Measurements from ENCODE around the gene SPTLC3.

Gene SPTLC3

GRCh38 chr20:13166437-13166836, 157.7 kb downstream of the SPTLC3 start:
- Histone ChIP-seq H3K27me3 (ENCODE audit: control insufficient read depth in 5 of 5, insufficient read depth in 4 of 5, low read length in 5 of 5) (no peaks in the 10 kb centered on the region), H3K9me3 (ENCODE audit: control insufficient read depth in 5 of 5, low read length in 5 of 5) (no peaks in the 10 kb centered on the region), H3K4me1 (ENCODE audit: control insufficient read depth in 5 of 5, insufficient read depth in 5 of 5, low read length in 5 of 5) (no peaks in the 10 kb centered on the region), H3K27ac (ENCODE audit: low read depth, low read length) (no peak overlapping the region), H3K36me3 (ENCODE audit: control insufficient read depth in 5 of 5, insufficient read depth in 5 of 5, low read length in 5 of 5) (peaks cover 0 to 12% (median 6%) of the 10 kb centered on the region in 5 donors), H3K9ac (ENCODE audit: low read length in 5 of 5) (no peak overlapping the region), H3K4me3 (ENCODE audit: low read depth in 1 of 5, low read length in 5 of 5) (no peak overlapping the region)

GRCh38 chr20:13169086-13169485, 160.3 kb downstream of the SPTLC3 start:
- Histone ChIP-seq H3K9ac (ENCODE audit: low read length in 5 of 5) (no peak overlapping the region), H3K9me3 (ENCODE audit: control insufficient read depth in 5 of 5, low read length in 5 of 5) (peaks cover 0 to 4% (median 0%) of the 10 kb centered on the region in 5 donors), H3K27me3 (ENCODE audit: control insufficient read depth in 5 of 5, insufficient read depth in 4 of 5, low read length in 5 of 5) (no peaks in the 10 kb centered on the region), H3K27ac (ENCODE audit: low read depth, low read length) (no peak overlapping the region), H3K4me1 (ENCODE audit: control insufficient read depth in 5 of 5, insufficient read depth in 5 of 5, low read length in 5 of 5) (no peaks in the 10 kb centered on the region), H3K4me3 (ENCODE audit: low read depth in 1 of 5, low read length in 5 of 5) (no peak overlapping the region), H3K36me3 (ENCODE audit: control insufficient read depth in 5 of 5, insufficient read depth in 5 of 5, low read length in 5 of 5) (peaks cover 0 to 8% (median 0%) of the 10 kb centered on the region in 5 donors)

- Histone ChIP-seq H3K36me3 (ENCODE audit: control insufficient read depth in 5 of 5, insufficient read depth in 5 of 5, low read length in 5 of 5) (peaks cover 0 to 3% (median 0%) of the 10 kb centered on the region in 5 donors), H3K27ac (ENCODE audit: low read depth, low read length) (no peak overlapping the region), H3K27me3 (ENCODE audit: control insufficient read depth in 5 of 5, insufficient read depth in 4 of 5, low read length in 5 of 5) (no peaks in the 10 kb centered on the region), H3K9me3 (ENCODE audit: control insufficient read depth in 5 of 5, low read length in 5 of 5) (peaks cover 0 to 4% (median 0%) of the 10 kb centered on the region in 5 donors), H3K9ac (ENCODE audit: low read length in 5 of 5) (no peak overlapping the region), H3K4me3 (ENCODE audit: low read depth in 1 of 5, low read length in 5 of 5) (no peak overlapping the region), H3K4me1 (ENCODE audit: control insufficient read depth in 5 of 5, insufficient read depth in 5 of 5, low read length in 5 of 5) (no peaks in the 10 kb centered on the region)
Observed at GRCh38 chr20:13170771-13171170, 162.0 kb downstream of the SPTLC3 start.

GRCh38 chr20:13173201-13173600, 164.4 kb downstream of the SPTLC3 start:
- Histone ChIP-seq H3K27me3 (ENCODE audit: control insufficient read depth in 5 of 5, insufficient read depth in 4 of 5, low read length in 5 of 5) (no peaks in the 10 kb centered on the region), H3K4me3 (ENCODE audit: low read depth in 1 of 5, low read length in 5 of 5) (no peak overlapping the region), H3K9ac (ENCODE audit: low read length in 5 of 5) (no peak overlapping the region), H3K4me1 (ENCODE audit: control insufficient read depth in 5 of 5, insufficient read depth in 5 of 5, low read length in 5 of 5) (no peaks in the 10 kb centered on the region), H3K9me3 (ENCODE audit: control insufficient read depth in 5 of 5, low read length in 5 of 5) (peaks cover 0 to 7% (median 0%) of the 10 kb centered on the region in 5 donors), H3K27ac (ENCODE audit: low read depth, low read length) (no peak overlapping the region), H3K36me3 (ENCODE audit: control insufficient read depth in 5 of 5, insufficient read depth in 5 of 5, low read length in 5 of 5) (no peaks in the 10 kb centered on the region)

- H3K27me3 ChIP-seq (ENCODE audit: control insufficient read depth in 5 of 5, insufficient read depth in 4 of 5, low read length in 5 of 5): no peaks in the 10 kb centered on the region
- no peaks in the 10 kb centered on the region for H3K36me3 ChIP-seq (ENCODE audit: control insufficient read depth in 5 of 5, insufficient read depth in 5 of 5, low read length in 5 of 5)
- H3K27ac ChIP-seq (ENCODE audit: low read depth, low read length): no peak overlapping the region
- peaks cover 0 to 7% (median 0%) of the 10 kb centered on the region in 5 donors for H3K9me3 ChIP-seq (ENCODE audit: control insufficient read depth in 5 of 5, low read length in 5 of 5)
- H3K4me3 ChIP-seq (ENCODE audit: low read depth in 1 of 5, low read length in 5 of 5): no peak overlapping the region
- no peaks in the 10 kb centered on the region for H3K4me1 ChIP-seq (ENCODE audit: control insufficient read depth in 5 of 5, insufficient read depth in 5 of 5, low read length in 5 of 5)
- H3K9ac ChIP-seq (ENCODE audit: low read length in 5 of 5): no peak overlapping the region
Observed at GRCh38 chr20:13174402-13174801, 165.6 kb downstream of the SPTLC3 start.

- Histone ChIP-seq H3K27ac (ENCODE audit: low read depth, low read length) (no peak overlapping the region), H3K9ac (ENCODE audit: low read length in 5 of 5) (no peak overlapping the region), H3K27me3 (ENCODE audit: control insufficient read depth in 5 of 5, insufficient read depth in 4 of 5, low read length in 5 of 5) (peaks cover 0 to 4% (median 0%) of the 10 kb centered on the region in 5 donors), H3K4me1 (ENCODE audit: control insufficient read depth in 5 of 5, insufficient read depth in 5 of 5, low read length in 5 of 5) (no peaks in the 10 kb centered on the region), H3K36me3 (ENCODE audit: control insufficient read depth in 5 of 5, insufficient read depth in 5 of 5, low read length in 5 of 5) (no peaks in the 10 kb centered on the region), H3K9me3 (ENCODE audit: control insufficient read depth in 5 of 5, low read length in 5 of 5) (no peaks in the 10 kb centered on the region), H3K4me3 (ENCODE audit: low read depth in 1 of 5, low read length in 5 of 5) (no peak overlapping the region)
Observed at GRCh38 chr20:13180986-13181889, 172.5 kb downstream of the SPTLC3 start.

- H3K27ac ChIP-seq (ENCODE audit: low read depth, low read length): no peak overlapping the region
- H3K36me3 ChIP-seq (ENCODE audit: control insufficient read depth in 5 of 5, insufficient read depth in 5 of 5, low read length in 5 of 5): no peaks in the 10 kb centered on the region
- peaks cover 0 to 4% (median 0%) of the 10 kb centered on the region in 5 donors for H3K27me3 ChIP-seq (ENCODE audit: control insufficient read depth in 5 of 5, insufficient read depth in 4 of 5, low read length in 5 of 5)
- no peaks in the 10 kb centered on the region for H3K4me1 ChIP-seq (ENCODE audit: control insufficient read depth in 5 of 5, insufficient read depth in 5 of 5, low read length in 5 of 5)
- H3K9ac ChIP-seq (ENCODE audit: low read length in 5 of 5): no peak overlapping the region
- H3K4me3 ChIP-seq (ENCODE audit: low read depth in 1 of 5, low read length in 5 of 5): no peak overlapping the region
- no peaks in the 10 kb centered on the region for H3K9me3 ChIP-seq (ENCODE audit: control insufficient read depth in 5 of 5, low read length in 5 of 5)
Observed at GRCh38 chr20:13183005-13183404, 174.2 kb downstream of the SPTLC3 start.

GRCh38 chr20:13186043-13186774, 177.4 kb downstream of the SPTLC3 start:
- peaks cover 0 to 2% (median 0%) of the 10 kb centered on the region in 5 donors for H3K9me3 ChIP-seq (ENCODE audit: control insufficient read depth in 5 of 5, low read length in 5 of 5)
- peaks cover 0 to under 1% (median 0%) of the 10 kb centered on the region in 5 donors for H3K27me3 ChIP-seq (ENCODE audit: control insufficient read depth in 5 of 5, insufficient read depth in 4 of 5, low read length in 5 of 5)
- no peak overlapping the region for H3K27ac ChIP-seq (ENCODE audit: low read depth, low read length)
- no peaks in the 10 kb centered on the region for H3K36me3 ChIP-seq (ENCODE audit: control insufficient read depth in 5 of 5, insufficient read depth in 5 of 5, low read length in 5 of 5)
- no peaks in the 10 kb centered on the region for H3K4me1 ChIP-seq (ENCODE audit: control insufficient read depth in 5 of 5, insufficient read depth in 5 of 5, low read length in 5 of 5)
- no peak overlapping the region for H3K4me3 ChIP-seq (ENCODE audit: low read depth in 1 of 5, low read length in 5 of 5)
- H3K9ac ChIP-seq (ENCODE audit: low read length in 5 of 5): no peak overlapping the region

- no peak overlapping the region for H3K27ac ChIP-seq (ENCODE audit: low read depth, low read length)
- H3K4me3 ChIP-seq (ENCODE audit: low read depth in 1 of 5, low read length in 5 of 5): no peak overlapping the region
- H3K9ac ChIP-seq (ENCODE audit: low read length in 5 of 5): no peak overlapping the region
- no peaks in the 10 kb centered on the region for H3K36me3 ChIP-seq (ENCODE audit: control insufficient read depth in 5 of 5, insufficient read depth in 5 of 5, low read length in 5 of 5)
- H3K27me3 ChIP-seq (ENCODE audit: control insufficient read depth in 5 of 5, insufficient read depth in 4 of 5, low read length in 5 of 5): no peaks in the 10 kb centered on the region
- H3K9me3 ChIP-seq (ENCODE audit: control insufficient read depth in 5 of 5, low read length in 5 of 5): peaks cover 0 to 2% (median 0%) of the 10 kb centered on the region in 5 donors
- no peaks in the 10 kb centered on the region for H3K4me1 ChIP-seq (ENCODE audit: control insufficient read depth in 5 of 5, insufficient read depth in 5 of 5, low read length in 5 of 5)
Observed at GRCh38 chr20:13187899-13188298, 179.1 kb downstream of the SPTLC3 start.

- H3K27me3 ChIP-seq (ENCODE audit: control insufficient read depth in 5 of 5, insufficient read depth in 4 of 5, low read length in 5 of 5): no peaks in the 10 kb centered on the region
- H3K9me3 ChIP-seq (ENCODE audit: control insufficient read depth in 5 of 5, low read length in 5 of 5): no peaks in the 10 kb centered on the region
- no peak overlapping the region for H3K9ac ChIP-seq (ENCODE audit: low read length in 5 of 5)
- no peak overlapping the region for H3K4me3 ChIP-seq (ENCODE audit: low read depth in 1 of 5, low read length in 5 of 5)
- no peaks in the 10 kb centered on the region for H3K4me1 ChIP-seq (ENCODE audit: control insufficient read depth in 5 of 5, insufficient read depth in 5 of 5, low read length in 5 of 5)
- no peak overlapping the region for H3K27ac ChIP-seq (ENCODE audit: low read depth, low read length)
- no peaks in the 10 kb centered on the region for H3K36me3 ChIP-seq (ENCODE audit: control insufficient read depth in 5 of 5, insufficient read depth in 5 of 5, low read length in 5 of 5)
Observed at GRCh38 chr20:13199279-13199678, 190.5 kb downstream of the SPTLC3 start.

All from subcutaneous abdominal adipose tissue (tissue), 5 donors.